ENCODE results near the gene MCEMP1. TPM values are rescaled to one million over a fixed set of nuclear protein-coding genes. Genes with fewer than 3 reads are reported as not detected.

The MCEMP1 gene
- total and polyA plus RNA-seq, 2 of the 13 experiments (the other 11 are each of a cell fraction or from before 2014, with no cell fraction given), result not detected

DNA sequence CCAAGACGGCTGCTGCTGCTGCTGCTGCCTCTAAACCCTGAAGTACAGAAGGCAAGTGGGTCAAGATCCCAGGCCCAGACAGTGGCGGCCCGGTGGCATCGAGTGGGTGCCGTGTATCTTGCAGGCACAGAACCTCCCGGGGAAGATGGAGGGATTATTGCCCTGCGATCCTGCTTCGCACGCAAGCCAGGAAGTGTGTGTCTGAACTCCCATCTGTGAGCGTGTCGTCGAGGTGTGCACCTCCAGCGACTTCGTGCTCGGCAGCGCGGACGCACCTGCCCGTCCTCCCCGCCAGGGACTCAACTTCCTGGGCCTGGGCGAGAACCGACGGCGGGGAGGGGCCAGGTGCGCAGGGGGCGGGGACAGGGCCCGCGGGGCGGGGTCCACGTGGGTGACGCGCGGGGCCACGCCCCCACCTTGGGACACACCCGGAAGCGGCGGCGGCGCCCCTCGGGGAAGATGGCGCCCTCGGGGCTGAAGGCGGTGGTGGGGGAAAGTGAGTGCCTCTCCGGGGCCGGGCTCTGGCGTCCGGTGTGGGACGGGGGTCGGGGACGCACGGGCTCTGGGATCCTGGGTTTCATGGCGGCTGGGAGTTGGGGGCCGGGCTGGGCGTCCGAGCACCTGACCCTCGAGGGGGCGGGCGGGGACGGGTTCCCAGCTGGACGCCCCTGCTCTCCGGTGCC is 40.1 kb upstream of the MCEMP1 start, which contains the start of gene STXBP2 (continued):
- TF ChIP-seq BHLHE40 (IDR thresholded peaks at IDR 0.05; ENCODE audit: low read length) (no peak), NAIF1 (CRISPR knock-in tag; IDR thresholded peaks at IDR 0.05; ENCODE audit: borderline replicate concordance) (no peak), ZNF598 (CRISPR knock-in tag; IDR thresholded peaks at IDR 0.05; ENCODE audit: borderline replicate concordance) (no peak; the same call in 1 of the 2 replicates), PCBP1 (IDR thresholded peaks at IDR 0.05; ENCODE audit: borderline replicate concordance, low read depth, low read length) (no peak), ATF7 (IDR thresholded peaks at IDR 0.05) (no peak), ATF7 (CRISPR knock-in tag; IDR thresholded peaks at IDR 0.05) (no peak; the same call in 1 of the 2 replicates), TRIM24 (CRISPR knock-in tag; IDR thresholded peaks at IDR 0.05) (no peak), ZNF773 (CRISPR knock-in tag; IDR thresholded peaks at IDR 0.05; ENCODE audit: borderline replicate concordance) (peak; percentile 89; the same call in 1 of the 2 replicates), RBM22 (optimal IDR thresholded peaks at IDR 0.05; ENCODE audit: low read length) (no peak), TCF7L2 (IDR thresholded peaks at IDR 0.05; ENCODE audit: low read depth, low read length) (no peak), POGZ (CRISPR knock-in tag; IDR thresholded peaks at IDR 0.05) (no peak), MZF1 (CRISPR knock-in tag; IDR thresholded peaks at IDR 0.05; ENCODE audit: borderline replicate concordance) (no peak), CENPT (CRISPR knock-in tag; IDR thresholded peaks at IDR 0.05; ENCODE audit: low read depth) (peak; percentile 78; the same call in 1 of the 2 replicates), ZNF547 (CRISPR knock-in tag; IDR thresholded peaks at IDR 0.05) (no peak; the same call in 1 of the 2 replicates), ZBTB8A (CRISPR knock-in tag; IDR thresholded peaks at IDR 0.05; ENCODE audit: borderline replicate concordance, low read depth) (no peak), KLF12 (CRISPR knock-in tag; IDR thresholded peaks at IDR 0.05; ENCODE audit: borderline replicate concordance) (no peak), SOX6 (IDR thresholded peaks at IDR 0.05) (no peak), SOX6 (CRISPR knock-in tag; IDR thresholded peaks at IDR 0.05) (no peak), ZNF7 (CRISPR knock-in tag; IDR thresholded peaks at IDR 0.05) (no peak), ZNF317 (CRISPR knock-in tag; IDR thresholded peaks at IDR 0.05) (0 out of 2 replicates have a peak, but pooled peaks have one; percentile 43), EZH2 (conservative IDR thresholded peaks at IDR 0.05; ENCODE audit: low read depth, low read length) (no peak), MED8 (CRISPR knock-in tag; IDR thresholded peaks at IDR 0.05; ENCODE audit: insufficient replicate concordance) (no peak)
- TF ChIP-seq, protein P1, sequence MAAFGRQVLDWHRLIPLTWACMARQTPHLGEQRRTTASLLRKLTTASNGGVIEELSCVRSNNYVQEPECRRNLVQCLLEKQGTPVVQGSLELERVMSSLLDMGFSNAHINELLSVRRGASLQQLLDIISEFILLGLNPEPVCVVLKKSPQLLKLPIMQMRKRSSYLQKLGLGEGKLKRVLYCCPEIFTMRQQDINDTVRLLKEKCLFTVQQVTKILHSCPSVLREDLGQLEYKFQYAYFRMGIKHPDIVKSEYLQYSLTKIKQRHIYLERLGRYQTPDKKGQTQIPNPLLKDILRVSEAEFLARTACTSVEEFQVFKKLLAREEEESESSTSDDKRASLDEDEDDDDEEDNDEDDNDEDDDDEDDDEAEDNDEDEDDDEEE (CRISPR knock-in tag; IDR thresholded peaks at IDR 0.05), result peak; percentile 69; the same call in 1 of the 2 replicates
- TF ChIP-seq, protein P2, sequence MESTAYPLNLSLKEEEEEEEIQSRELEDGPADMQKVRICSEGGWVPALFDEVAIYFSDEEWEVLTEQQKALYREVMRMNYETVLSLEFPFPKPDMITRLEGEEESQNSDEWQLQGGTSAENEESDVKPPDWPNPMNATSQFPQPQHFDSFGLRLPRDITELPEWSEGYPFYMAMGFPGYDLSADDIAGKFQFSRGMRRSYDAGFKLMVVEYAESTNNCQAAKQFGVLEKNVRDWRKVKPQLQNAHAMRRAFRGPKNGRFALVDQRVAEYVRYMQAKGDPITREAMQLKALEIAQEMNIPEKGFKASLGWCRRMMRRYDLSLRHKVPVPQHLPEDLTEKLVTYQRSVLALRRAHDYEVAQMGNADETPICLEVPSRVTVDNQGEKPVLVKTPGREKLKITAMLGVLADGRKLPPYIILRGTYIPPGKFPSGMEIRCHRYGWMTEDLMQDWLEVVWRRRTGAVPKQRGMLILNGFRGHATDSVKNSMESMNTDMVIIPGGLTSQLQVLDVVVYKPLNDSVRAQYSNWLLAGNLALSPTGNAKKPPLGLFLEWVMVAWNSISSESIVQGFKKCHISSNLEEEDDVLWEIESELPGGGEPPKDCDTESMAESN (CRISPR knock-in tag; conservative IDR thresholded peaks at IDR 0.05), result no peak
- TF ChIP-seq, protein P3, sequence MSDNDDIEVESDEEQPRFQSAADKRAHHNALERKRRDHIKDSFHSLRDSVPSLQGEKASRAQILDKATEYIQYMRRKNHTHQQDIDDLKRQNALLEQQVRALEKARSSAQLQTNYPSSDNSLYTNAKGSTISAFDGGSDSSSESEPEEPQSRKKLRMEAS (IDR thresholded peaks at IDR 0.05), result peak; percentile 98
- TF ChIP-seq, protein P4, sequence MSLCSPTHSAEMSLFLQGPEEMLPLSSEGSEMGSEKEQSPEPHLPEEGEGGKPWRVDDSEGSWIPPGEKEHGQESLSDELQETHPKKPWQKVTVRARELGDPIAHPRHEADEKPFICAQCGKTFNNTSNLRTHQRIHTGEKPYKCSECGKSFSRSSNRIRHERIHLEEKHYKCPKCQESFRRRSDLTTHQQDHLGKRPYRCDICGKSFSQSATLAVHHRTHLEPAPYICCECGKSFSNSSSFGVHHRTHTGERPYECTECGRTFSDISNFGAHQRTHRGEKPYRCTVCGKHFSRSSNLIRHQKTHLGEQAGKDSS (CRISPR knock-in tag; IDR thresholded peaks at IDR 0.05; ENCODE audit: borderline replicate concordance, low read depth), result 0 out of 2 replicates have a peak, but pooled peaks have one; percentile 59
- TF ChIP-seq, protein P5, sequence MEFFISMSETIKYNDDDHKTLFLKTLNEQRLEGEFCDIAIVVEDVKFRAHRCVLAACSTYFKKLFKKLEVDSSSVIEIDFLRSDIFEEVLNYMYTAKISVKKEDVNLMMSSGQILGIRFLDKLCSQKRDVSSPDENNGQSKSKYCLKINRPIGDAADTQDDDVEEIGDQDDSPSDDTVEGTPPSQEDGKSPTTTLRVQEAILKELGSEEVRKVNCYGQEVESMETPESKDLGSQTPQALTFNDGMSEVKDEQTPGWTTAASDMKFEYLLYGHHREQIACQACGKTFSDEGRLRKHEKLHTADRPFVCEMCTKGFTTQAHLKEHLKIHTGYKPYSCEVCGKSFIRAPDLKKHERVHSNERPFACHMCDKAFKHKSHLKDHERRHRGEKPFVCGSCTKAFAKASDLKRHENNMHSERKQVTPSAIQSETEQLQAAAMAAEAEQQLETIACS (CRISPR knock-in tag; IDR thresholded peaks at IDR 0.05), result no peak

Data from HepG2 (cell line).